ENCODE results near the gene CASKIN2.

CASKIN2 gene

DNA sequence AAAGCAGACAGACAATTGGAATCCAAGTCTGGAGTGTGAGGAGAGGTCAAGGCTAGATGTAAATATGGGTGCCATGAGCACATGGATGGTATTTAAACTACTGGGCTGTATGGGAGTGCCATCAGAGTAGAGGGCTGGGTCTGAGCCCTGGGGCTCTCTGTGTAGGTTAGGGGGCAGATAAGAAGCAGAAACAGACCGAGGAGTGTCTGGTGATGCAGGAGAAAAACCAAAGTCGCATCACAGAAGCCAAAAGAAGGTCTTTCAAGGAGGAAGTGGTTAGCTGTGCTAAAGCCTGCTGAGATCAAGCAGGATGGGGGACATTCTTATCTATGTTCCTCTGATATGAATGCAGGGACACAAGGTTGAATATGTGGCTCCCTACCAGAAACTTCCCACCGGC, 2.9 kb upstream of the CASKIN2 start:
- DNase-seq: no peak

DNA sequence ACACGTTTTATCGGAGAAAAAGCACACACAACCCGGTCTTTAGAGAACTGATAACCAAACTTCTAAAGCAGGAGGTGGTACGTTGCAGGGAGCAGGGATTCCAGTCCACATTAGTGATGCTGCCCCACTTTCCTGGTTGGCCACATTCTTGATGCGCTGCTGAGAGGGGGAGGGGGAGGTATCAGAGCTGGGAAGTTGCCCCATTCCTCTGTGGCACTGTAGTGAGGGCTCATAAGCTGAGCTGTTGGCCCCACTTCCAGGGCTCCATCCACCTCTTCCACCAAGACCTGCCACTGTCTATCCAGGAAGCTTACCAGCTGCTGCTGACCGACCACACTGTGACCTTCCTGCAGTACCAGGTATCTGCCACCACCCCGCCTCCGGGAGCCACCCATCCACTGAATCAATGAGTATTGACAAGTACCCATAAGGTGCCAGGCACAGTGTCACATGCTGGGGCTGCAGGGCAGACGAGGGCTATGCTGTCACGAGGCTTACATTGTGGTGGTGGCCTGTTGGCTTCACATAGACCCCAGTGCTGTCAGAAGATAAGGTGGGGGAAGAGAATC, 2.0 kb upstream of the CASKIN2 start:
- DNase-seq: no peak

DNA sequence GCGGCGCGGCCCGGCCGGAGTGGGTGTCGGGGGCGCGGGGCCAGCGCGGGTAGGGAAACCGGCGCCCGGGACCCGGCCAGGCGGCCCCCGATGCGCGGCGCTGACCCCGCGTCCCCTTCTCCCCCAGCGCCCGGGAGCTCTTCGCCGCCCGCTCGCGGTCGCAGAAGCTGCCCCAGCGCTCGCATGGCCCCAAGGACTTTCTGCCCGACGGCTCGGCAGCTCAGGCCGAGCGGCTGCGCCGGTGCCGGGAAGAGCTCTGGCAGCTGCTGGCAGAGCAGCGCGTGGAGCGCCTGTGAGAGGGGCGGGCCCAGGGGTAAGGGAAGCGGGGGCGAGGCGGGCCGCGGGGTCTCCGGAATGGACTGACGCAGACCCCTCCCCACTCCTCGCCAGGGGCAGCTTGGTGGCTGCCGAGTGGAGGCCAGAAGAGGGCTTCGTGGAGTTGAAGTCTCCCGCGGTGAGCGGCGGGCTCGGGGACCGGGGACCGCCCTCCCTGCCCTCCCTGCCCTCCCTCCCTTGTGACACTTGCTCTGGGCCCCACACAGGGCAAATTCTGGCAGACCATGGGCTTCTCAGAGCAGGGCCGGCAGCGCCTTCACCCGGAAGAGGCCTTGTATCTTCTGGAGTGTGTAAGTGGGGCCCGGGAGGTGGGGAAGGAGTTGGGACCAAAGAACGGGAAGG, 1.4 kb upstream of the CASKIN2 start:
- no peak for DNase-seq

DNA sequence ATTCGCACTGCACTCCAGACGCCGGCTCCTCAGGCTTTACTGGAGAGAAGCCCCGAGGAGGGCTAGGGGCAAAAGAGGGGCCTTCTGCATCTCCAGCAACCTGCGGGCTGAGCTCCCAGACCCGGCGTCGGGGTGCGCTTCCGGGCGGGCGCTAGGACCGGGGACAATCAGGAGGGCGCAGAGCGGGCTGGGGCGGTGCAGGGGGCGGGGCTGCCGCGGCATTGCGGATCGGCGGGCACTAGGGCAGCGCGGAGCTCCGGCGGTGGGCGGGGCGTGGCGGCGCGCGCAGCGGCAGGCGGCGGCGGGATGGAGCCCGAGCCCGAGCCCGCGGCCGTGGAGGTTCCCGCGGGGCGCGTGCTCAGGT, 900 bp upstream of the CASKIN2 start, which contains the start of gene TSEN54:
TSEN54 (plus strand) TSS at position 274 of the 364 bp plus-strand sequence; CDS start at position 307, 33 bp downstream.
- DNase-seq: peak; percentile 87

- no peak for DNase-seq
Measured at GRCh38 chr17:75514919-75515495, 330 bp downstream of the CASKIN2 start.

- no peak for DNase-seq
Measured at GRCh38 chr17:75514299-75514918, 928 bp downstream of the CASKIN2 start.

DNA sequence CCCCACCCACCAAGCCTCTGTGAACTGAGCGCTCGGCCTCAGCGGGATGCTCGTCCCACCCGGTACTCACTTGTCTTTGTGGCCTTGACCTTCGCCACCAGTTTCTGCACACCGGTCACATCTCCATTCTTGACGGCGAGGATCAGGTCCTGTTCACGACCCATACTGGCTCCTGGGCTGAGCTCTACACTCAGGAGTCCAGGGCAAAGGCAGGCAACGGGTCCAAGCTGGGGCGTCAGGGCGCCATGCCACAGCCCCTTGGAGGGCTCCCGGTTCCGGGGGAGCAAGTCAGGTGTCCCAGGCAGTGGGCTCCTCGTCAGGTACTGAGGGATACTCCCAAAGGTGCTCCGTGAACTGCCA, 1.7 kb downstream of the CASKIN2 start:
- DNase-seq: no peak

- DNase-seq: no peak
Measured at GRCh38 chr17:75512926-75513640, 2.3 kb downstream of the CASKIN2 start.

DNA sequence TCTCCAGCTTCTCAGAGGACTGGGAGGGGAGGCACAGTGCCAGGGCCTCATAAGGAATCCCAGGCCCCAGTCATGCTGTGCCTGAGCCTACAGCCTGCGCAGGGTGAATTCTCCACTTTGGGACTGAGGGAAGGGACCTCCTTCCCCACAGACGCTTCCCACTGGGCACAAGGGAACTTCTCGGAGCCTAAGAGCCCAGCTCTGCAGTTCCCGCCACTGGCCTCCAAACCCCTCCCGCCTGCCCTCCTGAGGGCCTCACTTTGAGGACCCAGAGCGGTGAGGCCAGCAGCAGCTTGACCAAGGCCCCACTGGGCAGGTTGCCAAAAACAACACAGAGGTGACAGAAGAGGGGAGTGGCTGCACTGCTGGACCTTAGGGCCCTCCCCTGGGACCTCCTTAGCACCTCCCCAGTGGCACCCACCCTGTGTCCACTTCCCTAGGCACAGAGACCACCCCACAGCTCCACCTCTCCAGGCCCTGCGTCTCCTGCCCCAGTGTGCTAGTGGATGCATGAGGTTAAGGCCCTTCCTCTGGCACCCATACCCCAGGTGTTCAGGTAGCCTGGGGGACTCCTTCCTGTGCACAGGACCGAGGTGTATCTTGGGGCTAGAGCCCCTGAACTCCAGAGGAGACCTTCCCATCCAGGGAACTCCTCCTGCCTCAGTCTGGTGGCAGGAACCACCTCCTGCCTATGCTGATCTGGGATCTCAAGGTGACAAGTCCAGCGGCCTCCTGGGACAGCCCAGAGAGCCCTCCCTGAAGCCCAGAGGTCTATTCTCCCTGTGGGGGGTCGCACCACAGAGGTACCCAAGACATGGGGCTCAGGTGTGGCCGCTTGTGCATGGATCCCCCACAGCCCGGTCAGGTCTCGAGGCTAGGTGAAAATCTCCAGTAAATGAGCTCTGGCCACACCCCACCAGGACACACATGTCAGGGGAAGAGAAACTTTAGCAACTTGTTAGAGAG, 3.4 kb downstream of the CASKIN2 start:
- no peak for DNase-seq

- DNase-seq: no peak
Measured at GRCh38 chr17:75511270-75511609, 4.1 kb downstream of the CASKIN2 start.

- no peak for DNase-seq
Measured at GRCh38 chr17:75509528-75510258, 5.6 kb downstream of the CASKIN2 start.

GRCh38 chr17:75508931-75509361, 6.4 kb downstream of the CASKIN2 start:
- DNase-seq: no peak

GRCh38 chr17:75507733-75508719, 7.3 kb downstream of the CASKIN2 start:
- DNase-seq: no peak

DNA sequence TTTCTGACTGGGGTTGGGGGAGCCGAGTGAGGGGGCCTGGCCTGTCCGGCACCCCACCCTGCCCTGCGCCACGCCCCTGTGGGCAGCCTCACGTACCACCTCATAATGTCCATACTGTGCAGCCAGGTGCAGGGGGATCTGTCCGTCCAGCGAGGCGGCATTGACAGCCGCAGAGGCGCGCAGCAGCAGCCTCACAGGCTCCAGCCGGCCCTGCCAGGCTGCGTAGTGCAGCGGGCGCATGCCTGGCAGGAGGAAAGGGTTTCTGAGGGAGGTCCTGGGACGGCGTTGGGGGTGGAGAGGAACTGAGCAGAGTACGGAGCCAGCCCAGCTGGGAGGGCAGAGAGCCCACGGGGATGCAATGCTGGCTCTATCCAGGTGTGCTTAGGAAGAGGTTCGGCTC, 8.4 kb downstream of the CASKIN2 start:
- no peak for DNase-seq

GRCh38 chr17:75506134-75506533, 9.2 kb downstream of the CASKIN2 start:
- DNase-seq: no peak

GRCh38 chr17:75505640-75506039, 9.7 kb downstream of the CASKIN2 start:
- DNase-seq: no peak

- no peak for DNase-seq
Measured at GRCh38 chr17:75505152-75505409, 10.3 kb downstream of the CASKIN2 start.

DNA sequence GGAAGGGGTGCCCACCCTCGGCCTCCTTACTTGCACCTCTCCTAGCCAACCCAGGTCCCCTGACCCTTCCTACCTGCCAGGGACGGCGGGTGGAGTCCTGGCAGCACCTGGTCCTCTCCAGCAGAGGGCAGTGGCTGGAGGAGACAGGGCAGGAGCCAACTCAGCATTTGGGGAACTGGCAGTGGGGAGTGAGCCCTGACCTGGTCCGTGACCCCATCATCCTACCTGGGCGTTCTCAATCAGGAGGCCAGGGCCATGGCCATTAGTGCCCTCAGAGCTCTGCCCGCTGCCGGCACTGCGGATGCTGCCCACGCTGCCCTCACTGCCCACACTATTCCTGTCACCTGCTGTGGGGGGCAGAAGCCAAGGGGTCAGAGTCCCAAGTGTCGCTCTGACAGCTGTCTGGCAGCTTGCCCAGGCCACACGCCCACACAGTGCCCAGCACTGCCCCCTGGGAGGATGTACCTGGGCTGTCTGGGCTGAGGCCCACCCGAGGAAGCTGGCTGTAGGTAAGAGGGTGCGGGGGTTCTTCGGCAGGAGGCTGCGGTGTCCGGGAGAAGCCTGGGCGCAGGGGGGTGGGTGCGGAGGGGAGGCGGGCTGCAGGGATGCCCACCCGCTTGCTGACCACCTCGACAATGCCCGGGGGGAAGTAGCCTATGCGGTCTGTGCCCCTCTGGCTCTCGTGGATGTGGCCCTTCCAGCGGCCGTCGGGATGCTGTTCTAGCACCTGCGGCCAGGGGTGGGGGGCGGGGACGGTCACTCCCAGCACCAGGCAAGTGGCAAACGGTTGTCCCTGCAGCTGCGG, 10.8 kb downstream of the CASKIN2 start:
- DNase-seq: no peak

DNA sequence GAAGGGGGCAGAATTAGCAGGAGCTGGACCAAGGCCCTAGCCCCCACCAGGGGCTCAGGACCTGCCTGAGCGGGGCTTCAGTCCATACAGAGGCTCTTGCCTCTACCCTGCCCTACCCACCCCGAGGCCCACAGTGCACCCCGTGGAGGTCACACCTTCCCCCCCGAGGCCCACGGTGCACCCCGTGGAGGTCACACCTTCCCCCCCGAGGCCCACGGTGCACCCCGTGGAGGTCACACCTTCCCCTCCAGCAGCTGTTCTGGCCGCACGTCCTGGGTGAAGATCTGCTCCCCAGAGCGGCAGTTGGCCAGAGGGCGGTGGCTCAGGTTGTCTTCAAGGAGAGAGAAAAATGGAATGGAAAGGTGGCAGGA, 11.4 kb downstream of the CASKIN2 start:
- DNase-seq: no peak

Measured in NCI-H1092 (cell line).